Activated T-helper 2 cell treated with anti-CD3 and anti-CD28 coated beads, Interferon-gamma antibody, Interleukin-2, Interleukin-4, amounts not matched to agents 10 μg/mL and 5 μg/mL and 100 μg/mL, durations not matched to agents 14 hours and 24 hours and 36 hours (primary cell): ENCODE data around the gene SCAF1. TPM values are rescaled to one million over a fixed set of nuclear protein-coding genes. Genes with fewer than 3 reads are reported as not detected.

Experiments used
- DNase-seq: peaks from one replicate; pipeline ENCODE4 v3.0.0; 2021; ENCODE audit warnings: low spot score
- H3K27ac Mint-ChIP-seq: one replicate; pipeline ENCODE4 v1.8.0; 2021; ENCODE audit warnings: mixed read lengths
- H3K27me3 Mint-ChIP-seq: one replicate; pipeline ENCODE4 v1.8.0; 2021; ENCODE audit warnings: low read depth, mixed read lengths
- H3K36me3 Mint-ChIP-seq: one replicate; pipeline ENCODE4 v1.8.0; 2021; ENCODE audit warnings: low read depth, mixed read lengths
- H3K4me1 Mint-ChIP-seq: one replicate; pipeline ENCODE4 v1.8.0; 2021; ENCODE audit warnings: low read depth, mixed read lengths
- H3K4me3 Mint-ChIP-seq: one replicate; pipeline ENCODE4 v1.8.0; 2021; ENCODE audit warnings: low read depth, mild to moderate bottlenecking, moderate library complexity, mixed read lengths
- H3K9me3 Mint-ChIP-seq: one replicate; pipeline ENCODE4 v1.8.0; 2021; ENCODE audit warnings: mixed read lengths
- intact Hi-C: fragments of 100-400 bp; cut with micrococcal nuclease; formaldehyde crosslinking; loops from one replicate; pipeline ENCODE4 v1.15.1; 2023
- total RNA-seq: library from RNA; stranded (reverse); gene quantifications from 2 replicates; pipeline ENCODE4 v1.2.3, GENCODE V29; 2022

Gene SCAF1
- total RNA-seq, 1 donor from 2014 or later: 64.6 TPM

GRCh38 chr19:49656456-49657109, 14.6 kb downstream of the SCAF1 start:
- intact Hi-C loops: no loop called here
- no peaks in the 10 kb centered on the region for H3K9me3 Mint-ChIP-seq
- DNase-seq: no peak
- peaks cover 53% of the 10 kb centered on the region for H3K36me3 Mint-ChIP-seq
- no peak overlapping the region for H3K27ac Mint-ChIP-seq
- no peaks in the 10 kb centered on the region for H3K4me1 Mint-ChIP-seq
- H3K27me3 Mint-ChIP-seq: no peaks in the 10 kb centered on the region
- H3K4me3 Mint-ChIP-seq: no peak overlapping the region

GRCh38 chr19:49657493-49658138, 15.6 kb downstream of the SCAF1 start:
- peaks cover 1% of the 10 kb centered on the region for H3K4me1 Mint-ChIP-seq
- no peak for DNase-seq
- intact Hi-C loops: no loop called here
- H3K36me3 Mint-ChIP-seq: peaks cover 63% of the 10 kb centered on the region
- no peaks in the 10 kb centered on the region for H3K27me3 Mint-ChIP-seq
- no peak overlapping the region for H3K27ac Mint-ChIP-seq
- H3K9me3 Mint-ChIP-seq: no peaks in the 10 kb centered on the region
- no peak overlapping the region for H3K4me3 Mint-ChIP-seq

- Mint-ChIP-seq H3K4me3 (no peak overlapping the region), H3K9me3 (no peaks in the 10 kb centered on the region), H3K36me3 (peaks cover 65% of the 10 kb centered on the region), H3K27me3 (no peaks in the 10 kb centered on the region), H3K4me1 (peaks cover 6% of the 10 kb centered on the region), H3K27ac (no peak overlapping the region)
- intact Hi-C loops: no loop called here
- DNase-seq: no peak
Observed at GRCh38 chr19:49658139-49658517, 16.1 kb downstream of the SCAF1 start.

GRCh38 chr19:49658566-49659442, 16.8 kb downstream of the SCAF1 start:
- no peak overlapping the region for H3K4me3 Mint-ChIP-seq
- no peaks in the 10 kb centered on the region for H3K27me3 Mint-ChIP-seq
- DNase-seq: no peak
- no peaks in the 10 kb centered on the region for H3K9me3 Mint-ChIP-seq
- H3K27ac Mint-ChIP-seq: no peak overlapping the region
- peaks cover 6% of the 10 kb centered on the region for H3K4me1 Mint-ChIP-seq
- intact Hi-C loops: no loop called here
- peaks cover 63% of the 10 kb centered on the region for H3K36me3 Mint-ChIP-seq

DNA sequence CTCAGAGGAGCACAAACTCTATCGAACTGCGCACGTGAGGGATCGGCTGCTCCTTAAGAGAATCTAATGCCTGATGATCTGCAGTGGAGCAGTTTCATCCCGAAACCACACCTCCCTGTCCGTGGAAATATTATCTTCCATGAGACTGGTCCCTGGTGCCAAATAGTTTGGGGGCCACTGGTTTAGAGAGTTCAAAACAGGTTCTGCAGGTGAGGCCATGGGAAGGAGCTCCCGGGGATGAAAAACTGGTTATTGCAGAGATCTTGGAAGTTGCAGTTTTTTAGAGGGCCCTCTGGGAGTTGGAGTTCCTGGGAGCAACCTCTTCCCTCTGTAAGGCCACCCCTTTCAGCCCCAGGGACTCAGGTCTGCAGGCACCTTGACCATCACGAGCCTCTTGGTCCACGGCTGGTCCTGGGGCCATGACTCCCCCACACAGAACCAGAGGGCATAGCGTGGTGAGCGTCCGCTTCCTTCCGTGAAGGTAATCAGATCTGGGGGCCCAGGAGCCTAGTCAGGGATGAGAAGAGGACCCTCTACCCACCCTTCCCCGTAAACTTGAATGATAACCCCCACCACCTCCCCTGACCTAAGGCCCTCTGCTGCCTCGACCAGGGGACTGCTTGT, 18.4 kb downstream of the SCAF1 start:
- intact Hi-C loops: loop anchor here (10.0 kb wide), 1 partner anchor 154 kb away; the partner anchor contains the start of genes FUZ and MED25
- Mint-ChIP-seq H3K36me3 (peaks cover 54% of the 10 kb centered on the region), H3K27ac (no peak overlapping the region), H3K4me3 (no peak overlapping the region), H3K27me3 (no peaks in the 10 kb centered on the region), H3K9me3 (no peaks in the 10 kb centered on the region), H3K4me1 (peaks cover 10% of the 10 kb centered on the region)
- DNase-seq: no peak

DNA sequence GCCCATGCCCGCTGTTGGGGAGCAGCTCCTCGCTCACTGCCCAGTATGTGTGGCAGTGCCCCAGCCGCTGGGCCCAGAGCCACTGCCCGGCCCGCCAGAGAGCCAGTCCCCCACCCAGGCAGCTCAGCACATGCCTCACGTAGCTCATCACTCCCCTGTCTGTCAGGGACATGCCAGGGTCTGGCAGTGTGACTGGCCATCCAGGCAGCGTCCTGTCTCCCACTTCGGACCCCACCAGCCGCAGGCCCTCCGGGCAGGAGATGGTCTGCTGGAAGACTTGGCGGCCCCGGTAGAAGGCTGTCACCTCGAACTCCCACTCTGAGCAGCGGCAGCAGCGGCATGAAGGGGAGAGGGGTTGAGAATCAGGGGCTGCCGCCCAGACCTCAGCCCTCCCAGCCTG, 20.0 kb downstream of the SCAF1 start:
- H3K27ac Mint-ChIP-seq: no peak overlapping the region
- peaks cover 45% of the 10 kb centered on the region for H3K36me3 Mint-ChIP-seq
- no peak overlapping the region for H3K4me3 Mint-ChIP-seq
- no peaks in the 10 kb centered on the region for H3K9me3 Mint-ChIP-seq
- DNase-seq: no peak
- intact Hi-C loops: loop anchor here (10.0 kb wide), 1 partner anchor 153 kb away; the partner anchor contains the start of genes FUZ and MED25
- H3K27me3 Mint-ChIP-seq: no peaks in the 10 kb centered on the region
- H3K4me1 Mint-ChIP-seq: peaks cover 14% of the 10 kb centered on the region

- no peaks in the 10 kb centered on the region for H3K9me3 Mint-ChIP-seq
Observed at GRCh38 chr19:49663224-49663623, 21.2 kb downstream of the SCAF1 start.

GRCh38 chr19:49664171-49665035, 22.4 kb downstream of the SCAF1 start:
- H3K27me3 Mint-ChIP-seq: no peaks in the 10 kb centered on the region
- peak overlapping the region; percentile 95 for H3K4me3 Mint-ChIP-seq
- peaks cover 20% of the 10 kb centered on the region for H3K4me1 Mint-ChIP-seq
- H3K27ac Mint-ChIP-seq: peak overlapping the region; percentile 87
- intact Hi-C loops: loop anchor here (1.0 to 10.0 kb wide), 3 partner anchors 12 to 150 kb away; partner anchors contain the start of genes FUZ, MED25 and SCAF1
- no peaks in the 10 kb centered on the region for H3K9me3 Mint-ChIP-seq
- peaks cover 35% of the 10 kb centered on the region for H3K36me3 Mint-ChIP-seq
- peak; percentile 79 for DNase-seq

More at GRCh38 chr19:49663224-49663623, 21.2 kb downstream of the SCAF1 start:
- intact Hi-C loops: loop anchor here (10.0 kb wide), 1 partner anchor 152 kb away; the partner anchor contains the start of genes FUZ and MED25
- H3K27ac Mint-ChIP-seq: peak overlapping the region; percentile 87
- H3K4me1 Mint-ChIP-seq: peaks cover 20% of the 10 kb centered on the region
- H3K4me3 Mint-ChIP-seq: peak overlapping the region; percentile 95
- no peaks in the 10 kb centered on the region for H3K27me3 Mint-ChIP-seq
- peaks cover 39% of the 10 kb centered on the region for H3K36me3 Mint-ChIP-seq
- DNase-seq: no peak

DNA sequence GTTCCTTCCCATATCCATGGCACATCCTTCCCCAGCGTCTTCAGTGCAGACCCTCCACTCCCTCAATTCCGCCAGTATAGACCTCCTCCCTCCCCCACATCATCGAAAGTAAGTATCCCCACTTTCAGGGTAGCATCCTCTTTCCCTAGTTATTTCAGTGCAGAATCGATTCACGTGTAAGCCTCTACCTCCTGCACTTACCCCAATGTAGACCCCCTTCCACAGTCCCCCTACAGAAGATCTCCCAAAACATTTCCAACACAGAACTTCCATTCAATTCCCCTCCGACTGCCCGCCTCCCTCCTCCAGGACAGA, 23.0 kb downstream of the SCAF1 start:
- Mint-ChIP-seq H3K9me3 (no peaks in the 10 kb centered on the region), H3K36me3 (peaks cover 33% of the 10 kb centered on the region), H3K27me3 (no peaks in the 10 kb centered on the region), H3K4me3 (peak overlapping the region; percentile 95), H3K27ac (peak overlapping the region; percentile 87), H3K4me1 (peaks cover 20% of the 10 kb centered on the region)
- intact Hi-C loops: loop anchor here (1.0 to 10.0 kb wide), 2 partner anchors 11 to 150 kb away; partner anchors contain the start of genes FUZ and MED25
- DNase-seq: no peak

GRCh38 chr19:49665351-49666119, 23.5 kb downstream of the SCAF1 start, which contains the start of the genes BCL2L12 and IRF3:
Gene BCL2L12, plus strand, starts transcription at chr19:49665933. Its CDS starts 760 bp downstream, at chr19:49666693.
Gene IRF3, minus strand, starts transcription at chr19:49665857. Its CDS starts 1,019 bp downstream, at chr19:49664838.
- intact Hi-C loops: loop anchor here (1.0 to 10.0 kb wide), 2 partner anchors 11 to 149 kb away; partner anchors contain the start of genes FUZ and MED25
- Mint-ChIP-seq H3K4me3 (peak within 1 kb of the TSS; percentile 95), H3K27ac (peak within 1 kb of the TSS; percentile 87), H3K27me3 (no peaks in the 10 kb centered on the region), H3K9me3 (no peaks in the 10 kb centered on the region), H3K4me1 (peaks cover 20% of the 10 kb centered on the region), H3K36me3 (peaks cover 31% of the 10 kb centered on the region)
- peak; percentile 98 for DNase-seq

DNA sequence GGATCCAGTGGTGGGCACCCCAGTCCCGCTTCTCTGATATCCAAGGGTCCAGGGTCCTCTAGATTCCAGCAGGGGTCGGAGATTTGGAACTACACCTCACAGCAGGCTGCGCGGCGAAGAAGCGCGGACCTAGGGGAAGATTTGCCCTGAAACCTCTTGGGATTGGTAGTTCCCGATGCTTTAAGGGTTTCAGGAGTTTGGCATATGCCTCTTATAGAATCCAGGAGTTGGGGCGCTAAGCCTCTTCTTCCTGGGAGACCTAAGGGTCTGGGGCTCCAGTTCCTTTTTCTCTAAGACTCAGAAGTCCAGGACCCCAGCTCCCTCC, 24.1 kb downstream of the SCAF1 start:
- peak overlapping the region; percentile 95 for H3K4me3 Mint-ChIP-seq
- DNase-seq: no peak
- peaks cover 31% of the 10 kb centered on the region for H3K36me3 Mint-ChIP-seq
- H3K27me3 Mint-ChIP-seq: no peaks in the 10 kb centered on the region
- peaks cover 20% of the 10 kb centered on the region for H3K4me1 Mint-ChIP-seq
- H3K9me3 Mint-ChIP-seq: no peaks in the 10 kb centered on the region
- H3K27ac Mint-ChIP-seq: peak overlapping the region; percentile 87
- intact Hi-C loops: loop anchor here (10.0 kb wide), 1 partner anchor 149 kb away; the partner anchor contains the start of genes FUZ and MED25
